ENCODE results near the gene GPS1.

DNA sequence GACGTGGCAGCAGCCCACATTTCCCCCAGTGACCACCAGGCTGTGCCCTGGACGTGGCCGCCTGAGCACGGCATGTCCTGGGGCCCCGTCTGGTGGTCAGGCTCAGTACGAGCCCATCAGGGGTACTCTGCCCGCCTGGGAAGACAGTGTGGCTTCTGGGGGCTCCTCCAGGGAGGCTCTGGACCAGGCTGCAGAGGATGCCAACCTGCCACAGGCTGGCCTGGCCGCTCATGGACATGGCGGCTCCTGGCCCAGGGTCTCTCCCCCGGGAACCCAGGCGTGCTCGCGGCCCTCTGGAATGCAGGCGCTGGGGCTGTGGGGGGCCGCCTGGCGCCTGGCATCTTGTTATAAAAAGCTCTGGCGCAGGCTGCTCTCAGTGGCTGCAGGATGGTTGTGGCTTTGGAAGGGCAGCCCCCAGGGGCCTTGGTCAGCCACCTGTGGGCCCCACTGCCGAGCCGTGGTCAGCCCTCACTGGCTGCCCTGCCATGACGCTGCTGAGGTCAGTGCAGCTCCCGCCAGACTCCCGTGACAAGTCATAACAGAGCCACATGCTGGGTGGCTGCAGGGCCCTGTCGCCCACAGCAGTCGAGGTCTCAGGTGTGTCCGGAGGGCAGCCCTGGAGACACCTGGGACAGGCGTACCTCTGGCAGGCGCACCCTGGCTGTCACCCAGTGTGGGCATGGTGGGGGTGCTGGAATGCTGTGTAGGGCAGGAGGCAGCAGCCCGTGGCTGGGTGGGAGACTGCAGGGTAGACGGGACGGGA, 44.0 kb upstream of the GPS1 start:
- TF ChIP-seq, protein P1, sequence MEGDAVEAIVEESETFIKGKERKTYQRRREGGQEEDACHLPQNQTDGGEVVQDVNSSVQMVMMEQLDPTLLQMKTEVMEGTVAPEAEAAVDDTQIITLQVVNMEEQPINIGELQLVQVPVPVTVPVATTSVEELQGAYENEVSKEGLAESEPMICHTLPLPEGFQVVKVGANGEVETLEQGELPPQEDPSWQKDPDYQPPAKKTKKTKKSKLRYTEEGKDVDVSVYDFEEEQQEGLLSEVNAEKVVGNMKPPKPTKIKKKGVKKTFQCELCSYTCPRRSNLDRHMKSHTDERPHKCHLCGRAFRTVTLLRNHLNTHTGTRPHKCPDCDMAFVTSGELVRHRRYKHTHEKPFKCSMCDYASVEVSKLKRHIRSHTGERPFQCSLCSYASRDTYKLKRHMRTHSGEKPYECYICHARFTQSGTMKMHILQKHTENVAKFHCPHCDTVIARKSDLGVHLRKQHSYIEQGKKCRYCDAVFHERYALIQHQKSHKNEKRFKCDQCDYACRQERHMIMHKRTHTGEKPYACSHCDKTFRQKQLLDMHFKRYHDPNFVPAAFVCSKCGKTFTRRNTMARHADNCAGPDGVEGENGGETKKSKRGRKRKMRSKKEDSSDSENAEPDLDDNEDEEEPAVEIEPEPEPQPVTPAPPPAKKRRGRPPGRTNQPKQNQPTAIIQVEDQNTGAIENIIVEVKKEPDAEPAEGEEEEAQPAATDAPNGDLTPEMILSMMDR (conservative IDR thresholded peaks at IDR 0.05; ENCODE audit: low read length): no peak
- no peak for TF ChIP-seq EZH2phosphoT487 (IDR thresholded peaks at IDR 0.05; ENCODE audit: borderline replicate concordance)
